NCI-H1436 treated with DMSO at 0.1 percent for 48 hours (cell line): ENCODE measurements around the gene ZMIZ1.

ENCODE experiments used
- DNase-seq: peaks from one replicate; lab custom pipeline; 2025; lab: John Stamatoyannopoulos, UW

The ZMIZ1 gene

GRCh38 chr10:79068562-79069324 is at the start of gene ZMIZ1:
Gene ZMIZ1, plus strand, starts transcription at chr10:79068966. Its CDS starts 132,667 bp downstream, at chr10:79201633.
- DNase-seq: peak; percentile 60

- no peak for DNase-seq
Measured at GRCh38 chr10:79019441-79020014, 49.2 kb upstream of the ZMIZ1 start.

- no peak for DNase-seq
Measured at GRCh38 chr10:79020015-79020491, 48.7 kb upstream of the ZMIZ1 start.

GRCh38 chr10:79020605-79021004 is 48.2 kb upstream of the ZMIZ1 start:
- DNase-seq: no peak

GRCh38 chr10:79021331-79021907 is 47.3 kb upstream of the ZMIZ1 start:
- DNase-seq: no peak

GRCh38 chr10:79021948-79022499 is 46.7 kb upstream of the ZMIZ1 start:
- DNase-seq: no peak

GRCh38 chr10:79022565-79023230 is 46.1 kb upstream of the ZMIZ1 start:
- no peak for DNase-seq

GRCh38 chr10:79023240-79024162 is 45.3 kb upstream of the ZMIZ1 start:
- no peak for DNase-seq

GRCh38 chr10:79024296-79024695 is 44.5 kb upstream of the ZMIZ1 start:
- no peak for DNase-seq

- no peak for DNase-seq
Measured at GRCh38 chr10:79024720-79025198, 44.0 kb upstream of the ZMIZ1 start.

GRCh38 chr10:79025199-79025832 is 43.5 kb upstream of the ZMIZ1 start:
- DNase-seq: no peak

GRCh38 chr10:79026341-79026761 is 42.4 kb upstream of the ZMIZ1 start:
- DNase-seq: no peak

- no peak for DNase-seq
Measured at GRCh38 chr10:79026806-79027146, 42.0 kb upstream of the ZMIZ1 start.

GRCh38 chr10:79027147-79028055 is 41.4 kb upstream of the ZMIZ1 start:
- no peak for DNase-seq

- no peak for DNase-seq
Measured at GRCh38 chr10:79028056-79028430, 40.7 kb upstream of the ZMIZ1 start.

- DNase-seq: no peak
Measured at GRCh38 chr10:79028451-79029010, 40.2 kb upstream of the ZMIZ1 start.

GRCh38 chr10:79029478-79030390 is 39.0 kb upstream of the ZMIZ1 start:
- no peak for DNase-seq

- no peak for DNase-seq
Measured at GRCh38 chr10:79030705-79031104, 38.1 kb upstream of the ZMIZ1 start.
